Stomach (tissue), 19 donors: ENCODE measurements around the gene IGF2BP1. TPM values are rescaled to one million over a fixed set of nuclear protein-coding genes. Genes with fewer than 3 reads are reported as not detected.
A peak's percentile ranks its signal among the peaks of the same experiment; 100 is the strongest.

Experiments used
- DNase-seq, 2 donors: peaks; one replicate each; pipeline versions ENCODE4 v3.0.0 to v3.0.0-alpha.2; 2013 to 2019
- H3K27ac ChIP-seq, 5 donors: fragments of 200-600 bp in 4 of 5; sonication (generic) in 4 of 5; one replicate each; pipeline ENCODE4 v1.5.1; 2013 to 2019; ENCODE audit warnings: mild to moderate bottlenecking in 1 of 5, moderate library complexity in 1 of 5
- H3K27me3 ChIP-seq, 3 donors: fragments of 200-600 bp; sonication (generic); one replicate each; pipeline ENCODE4 v1.5.1; 2017 to 2019; ENCODE audit warnings: mixed run types in 1 of 3
- H3K36me3 ChIP-seq, 4 donors: fragments of 200-600 bp; sonication (generic); 1 replicate in 3 of 4; 2 replicates in 1 of 4; pipeline ENCODE4 v1.5.1; 2016 to 2019
- H3K4me1 ChIP-seq, 4 donors: fragments of 200-600 bp; sonication (generic); one replicate each; pipeline ENCODE4 v1.5.1; 2016 to 2019
- H3K4me3 ChIP-seq, 4 donors: fragments of 200-600 bp; sonication (generic) in 3 of 4; one replicate each; pipeline ENCODE4 v1.5.1; 2016 to 2019; ENCODE audit warnings: mild to moderate bottlenecking in 1 of 4
- H3K9me3 ChIP-seq, 4 donors: fragments of 200-600 bp; sonication (generic); one replicate each; pipeline ENCODE4 v1.5.1; 2016 to 2019
- EP300 ChIP-seq: sonication (generic); formaldehyde crosslinking; IDR thresholded peaks from one replicate; pipeline ENCODE4 v1.6.1; 2017; ENCODE audit warnings: antibody characterized with exemption
- POLR2A ChIP-seq, 4 donors: fragments of 450-650 bp; IDR thresholded peaks; one replicate each; pipeline ENCODE4 v1.6.1; 2016; ENCODE audit warnings: antibody characterized with exemption in 4 of 4, control low read depth in 2 of 4, mild to moderate bottlenecking in 1 of 4, moderate library complexity in 1 of 4
- POLR2AphosphoS5 ChIP-seq, 3 donors: sonication (generic); formaldehyde crosslinking; IDR thresholded peaks; one replicate each; pipeline ENCODE4 v1.6.1; 2016; ENCODE audit warnings: antibody characterized with exemption in 3 of 3
- WGBS, 5 donors: extraction: QIAGEN DNeasy Blood & Tissue Kit in 3 of 5; methylation state at CpG; one replicate each; pipeline versions ENCODE4 v1.1.5 to v1.1.7; 2013 to 2018; 5-methylcytosine and 5-hydroxymethylcytosine counted together
- intact Hi-C: fragments of 100-400 bp; cut with DNase I; formaldehyde crosslinking; loops from one replicate; pipeline ENCODE4 v1.15.1; 2023; ENCODE audit warnings: low total_unique reads
- long read RNA-seq, 10 donors: transcript quantifications; one replicate each; lab custom pipeline, GENCODE V29; 2026
- polyA plus RNA-seq, 3 donors: library from polyadenylated mRNA; stranded (reverse); fragments of 200-250 nt; gene quantifications; one replicate each; pipeline ENCODE4 v1.2.3, GENCODE V29; 2013
- total RNA-seq, 5 donors: library from RNA; depleted of rRNA; stranded (reverse); fragments of >200 nt; gene quantifications; one replicate each; pipeline versions ENCODE4 v1.1.0 to v1.2.3, GENCODE V29; 2014 to 2016
- TF ChIP-seq, protein P1 (sequence below), 7 experiments: fragments of 450-650 bp in 4 of 7; fragments of 200-600 bp in 3 of 7; sonication (generic) in 3 of 7; IDR thresholded peaks; one replicate each; pipeline ENCODE4 v1.5.1; 2016 to 2019; ENCODE audit warnings: antibody characterized with exemption in 7 of 7, control low read depth in 2 of 7, mild to moderate bottlenecking in 1 of 7
- donor health status: healthy with polysubstance abuse.
- donor health status: Bipolar disorder and iron deficiency.
- donor health status: healthy.

Gene IGF2BP1
- total RNA-seq (1 to 10 TPM in 1 of 5 donors, not detected in 4; 1.8 TPM), polyA plus RNA-seq (under 1 TPM in 1 of 3 donors, not detected in 2; under 0.01 TPM)
- long read RNA-seq, donor 1, result 0 reads
- long read RNA-seq, donor 2, full-length matches to known transcripts, result 1 of 1 reads
- long read RNA-seq, donor 2, partial matches to known transcripts, result 0 of 1 reads
- long read RNA-seq, donor 2, other reads (novel, unspliced or antisense), result 0 of 1 reads
- long read RNA-seq, donor 3, result 0 reads
- long read RNA-seq, donor 4, result 0 reads
- long read RNA-seq, donor 5, partial matches to known transcripts, result 0 of 1 reads
- long read RNA-seq, donor 5, other reads (novel, unspliced or antisense), result 0 of 1 reads
- long read RNA-seq, donor 6, full-length matches to known transcripts, result 4 of 4 reads
- long read RNA-seq, donor 6, partial matches to known transcripts, result 0 of 4 reads
- long read RNA-seq, donor 6, other reads (novel, unspliced or antisense), result 0 of 4 reads
- long read RNA-seq, donor 7, result 0 reads
- long read RNA-seq, donor 8, result 0 reads
- long read RNA-seq, donor 9, full-length matches to known transcripts, result 1 of 1 reads
- long read RNA-seq, donor 9, partial matches to known transcripts, result 0 of 1 reads
- long read RNA-seq, donor 9, other reads (novel, unspliced or antisense), result 0 of 1 reads
- long read RNA-seq, donor 10, result 0 reads

DNA sequence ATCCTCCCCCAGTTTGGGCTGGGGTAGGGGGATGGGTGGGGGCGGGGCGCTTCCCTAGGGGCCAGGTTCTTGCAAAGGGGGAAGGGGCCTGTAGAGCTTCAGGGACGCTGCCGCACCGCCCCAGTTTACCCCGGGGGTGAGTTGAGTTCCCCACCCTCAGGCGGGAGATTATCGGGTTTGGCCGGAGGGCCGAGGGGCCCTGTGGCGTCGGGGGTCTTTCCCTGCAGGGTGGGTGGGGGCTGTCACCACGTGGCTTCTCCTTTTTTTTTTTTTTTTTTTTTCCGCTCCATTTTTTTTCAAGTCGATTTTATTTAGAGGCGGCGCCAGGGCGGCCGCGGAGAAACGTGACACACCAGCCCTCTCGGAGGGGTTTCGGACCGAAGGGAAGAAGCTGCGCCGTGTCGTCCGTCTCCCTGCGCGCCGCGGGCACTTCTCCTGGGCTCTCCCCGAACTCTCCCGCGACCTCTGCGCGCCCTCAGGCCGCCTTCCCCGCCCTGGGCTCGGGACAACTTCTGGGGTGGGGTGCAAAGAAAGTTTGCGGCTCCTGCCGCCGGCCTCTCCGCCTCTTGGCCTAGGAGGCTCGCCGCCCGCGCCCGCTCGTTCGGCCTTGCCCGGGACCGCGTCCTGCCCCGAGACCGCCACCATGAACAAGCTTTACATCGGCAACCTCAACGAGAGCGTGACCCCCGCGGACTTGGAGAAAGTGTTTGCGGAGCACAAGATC, at the start of gene IGF2BP1:
Gene IGF2BP1 (plus strand): TSS at position 283 of the 724 bp plus-strand sequence. CDS start 361 bp downstream, at position 644.
- H3K4me3 ChIP-seq, result peak within 1 kb of the TSS in 3 of 4 donors; percentile 12 to 40 (median 34)
- WGBS, 5 donors, result 2 to 4% (median 4%) methylated on average over 37 to 61 of the region's 62 CpGs
- peaks cover 0 to 7% (median 0%) of the 10 kb centered on the region in 4 donors for H3K9me3 ChIP-seq
- H3K36me3 ChIP-seq, result no peaks in the 10 kb centered on the region
- H3K4me1 ChIP-seq, result peaks cover 21 to 36% (median 30%) of the 10 kb centered on the region in 4 donors
- intact Hi-C loops, result no loop called here
- TF ChIP-seq EP300 (no peak), POLR2A (IDR thresholded peaks at IDR 0.05) (no peak), POLR2AphosphoS5 (IDR thresholded peaks at IDR 0.05) (no peak)
- TF ChIP-seq, protein P1, sequence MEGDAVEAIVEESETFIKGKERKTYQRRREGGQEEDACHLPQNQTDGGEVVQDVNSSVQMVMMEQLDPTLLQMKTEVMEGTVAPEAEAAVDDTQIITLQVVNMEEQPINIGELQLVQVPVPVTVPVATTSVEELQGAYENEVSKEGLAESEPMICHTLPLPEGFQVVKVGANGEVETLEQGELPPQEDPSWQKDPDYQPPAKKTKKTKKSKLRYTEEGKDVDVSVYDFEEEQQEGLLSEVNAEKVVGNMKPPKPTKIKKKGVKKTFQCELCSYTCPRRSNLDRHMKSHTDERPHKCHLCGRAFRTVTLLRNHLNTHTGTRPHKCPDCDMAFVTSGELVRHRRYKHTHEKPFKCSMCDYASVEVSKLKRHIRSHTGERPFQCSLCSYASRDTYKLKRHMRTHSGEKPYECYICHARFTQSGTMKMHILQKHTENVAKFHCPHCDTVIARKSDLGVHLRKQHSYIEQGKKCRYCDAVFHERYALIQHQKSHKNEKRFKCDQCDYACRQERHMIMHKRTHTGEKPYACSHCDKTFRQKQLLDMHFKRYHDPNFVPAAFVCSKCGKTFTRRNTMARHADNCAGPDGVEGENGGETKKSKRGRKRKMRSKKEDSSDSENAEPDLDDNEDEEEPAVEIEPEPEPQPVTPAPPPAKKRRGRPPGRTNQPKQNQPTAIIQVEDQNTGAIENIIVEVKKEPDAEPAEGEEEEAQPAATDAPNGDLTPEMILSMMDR (IDR thresholded peaks at IDR 0.05), result no peak
- DNase-seq, result peak in 1 of 2 donors; percentile 86
- no peak within 1 kb of the TSS for H3K27ac ChIP-seq
- peaks cover 41 to 100% (median 97%) of the 10 kb centered on the region in 3 donors for H3K27me3 ChIP-seq

- TF ChIP-seq EP300 (no peak), POLR2AphosphoS5 (IDR thresholded peaks at IDR 0.05) (no peak), POLR2A (IDR thresholded peaks at IDR 0.05) (no peak)
- TF ChIP-seq, protein P1 (IDR thresholded peaks at IDR 0.05), result no peak
- whole genome bisulfite sequencing, 5 donors, result 72 to 88% (median 78%) methylated on average over 5 of the region's 5 CpGs
- DNase-seq, result no peak
- H3K4me1 ChIP-seq, result no peaks in the 10 kb centered on the region
- intact Hi-C loops, result no loop called here
- peaks cover 0 to 63% (median 15%) of the 10 kb centered on the region in 3 donors for H3K27me3 ChIP-seq
- no peaks in the 10 kb centered on the region for H3K9me3 ChIP-seq
- no peak overlapping the region for H3K4me3 ChIP-seq
- H3K27ac ChIP-seq, result no peak overlapping the region
- H3K36me3 ChIP-seq, result no peaks in the 10 kb centered on the region
Measured at GRCh38 chr17:48951572-48951971, 45.6 kb upstream of the IGF2BP1 start.

- Histone ChIP-seq H3K27ac (no peak overlapping the region), H3K4me1 (no peaks in the 10 kb centered on the region), H3K9me3 (no peaks in the 10 kb centered on the region), H3K36me3 (no peaks in the 10 kb centered on the region), H3K4me3 (no peak overlapping the region), H3K27me3 (peaks cover 0 to 74% (median 15%) of the 10 kb centered on the region in 3 donors)
- intact Hi-C loops, result no loop called here
- TF ChIP-seq POLR2A (IDR thresholded peaks at IDR 0.05) (no peak), POLR2AphosphoS5 (IDR thresholded peaks at IDR 0.05) (no peak), EP300 (no peak)
- TF ChIP-seq, protein P1 (IDR thresholded peaks at IDR 0.05), result no peak
- peak in 1 of 2 donors; percentile 19 for DNase-seq
- WGBS, 5 donors, result 9 to 23% (median 15%) methylated on average over 5 of the region's 5 CpGs
Measured at GRCh38 chr17:48952904-48953303, 44.3 kb upstream of the IGF2BP1 start.

- TF ChIP-seq, protein P1 (IDR thresholded peaks at IDR 0.05), result peak in 1 of 7 experiments; percentile 34
- TF ChIP-seq POLR2A (IDR thresholded peaks at IDR 0.05), result no peak
- H3K4me1 ChIP-seq, result no peaks in the 10 kb centered on the region
- peak in 1 of 2 donors; percentile 81 for DNase-seq
- intact Hi-C loops, result no loop called here
- WGBS, 5 donors, result 22 to 31% (median 29%) methylated on average over 7 of the region's 7 CpGs
- H3K36me3 ChIP-seq, result no peaks in the 10 kb centered on the region
- no peak overlapping the region for H3K27ac ChIP-seq
- H3K4me3 ChIP-seq, result no peak overlapping the region
- H3K9me3 ChIP-seq, result no peaks in the 10 kb centered on the region
- H3K27me3 ChIP-seq, result peaks cover 0 to 79% (median 20%) of the 10 kb centered on the region in 3 donors
Measured at GRCh38 chr17:48954300-48954755, 42.9 kb upstream of the IGF2BP1 start.
